Measurements from ENCODE around the gene HPGDS. TPM values are rescaled to one million over a fixed set of nuclear protein-coding genes. Genes with fewer than 3 reads are reported as not detected.

Gene HPGDS
- total and polyA plus RNA-seq, 2 experiments from 2014 or later = not detected

- TF ChIP-seq, protein P1, sequence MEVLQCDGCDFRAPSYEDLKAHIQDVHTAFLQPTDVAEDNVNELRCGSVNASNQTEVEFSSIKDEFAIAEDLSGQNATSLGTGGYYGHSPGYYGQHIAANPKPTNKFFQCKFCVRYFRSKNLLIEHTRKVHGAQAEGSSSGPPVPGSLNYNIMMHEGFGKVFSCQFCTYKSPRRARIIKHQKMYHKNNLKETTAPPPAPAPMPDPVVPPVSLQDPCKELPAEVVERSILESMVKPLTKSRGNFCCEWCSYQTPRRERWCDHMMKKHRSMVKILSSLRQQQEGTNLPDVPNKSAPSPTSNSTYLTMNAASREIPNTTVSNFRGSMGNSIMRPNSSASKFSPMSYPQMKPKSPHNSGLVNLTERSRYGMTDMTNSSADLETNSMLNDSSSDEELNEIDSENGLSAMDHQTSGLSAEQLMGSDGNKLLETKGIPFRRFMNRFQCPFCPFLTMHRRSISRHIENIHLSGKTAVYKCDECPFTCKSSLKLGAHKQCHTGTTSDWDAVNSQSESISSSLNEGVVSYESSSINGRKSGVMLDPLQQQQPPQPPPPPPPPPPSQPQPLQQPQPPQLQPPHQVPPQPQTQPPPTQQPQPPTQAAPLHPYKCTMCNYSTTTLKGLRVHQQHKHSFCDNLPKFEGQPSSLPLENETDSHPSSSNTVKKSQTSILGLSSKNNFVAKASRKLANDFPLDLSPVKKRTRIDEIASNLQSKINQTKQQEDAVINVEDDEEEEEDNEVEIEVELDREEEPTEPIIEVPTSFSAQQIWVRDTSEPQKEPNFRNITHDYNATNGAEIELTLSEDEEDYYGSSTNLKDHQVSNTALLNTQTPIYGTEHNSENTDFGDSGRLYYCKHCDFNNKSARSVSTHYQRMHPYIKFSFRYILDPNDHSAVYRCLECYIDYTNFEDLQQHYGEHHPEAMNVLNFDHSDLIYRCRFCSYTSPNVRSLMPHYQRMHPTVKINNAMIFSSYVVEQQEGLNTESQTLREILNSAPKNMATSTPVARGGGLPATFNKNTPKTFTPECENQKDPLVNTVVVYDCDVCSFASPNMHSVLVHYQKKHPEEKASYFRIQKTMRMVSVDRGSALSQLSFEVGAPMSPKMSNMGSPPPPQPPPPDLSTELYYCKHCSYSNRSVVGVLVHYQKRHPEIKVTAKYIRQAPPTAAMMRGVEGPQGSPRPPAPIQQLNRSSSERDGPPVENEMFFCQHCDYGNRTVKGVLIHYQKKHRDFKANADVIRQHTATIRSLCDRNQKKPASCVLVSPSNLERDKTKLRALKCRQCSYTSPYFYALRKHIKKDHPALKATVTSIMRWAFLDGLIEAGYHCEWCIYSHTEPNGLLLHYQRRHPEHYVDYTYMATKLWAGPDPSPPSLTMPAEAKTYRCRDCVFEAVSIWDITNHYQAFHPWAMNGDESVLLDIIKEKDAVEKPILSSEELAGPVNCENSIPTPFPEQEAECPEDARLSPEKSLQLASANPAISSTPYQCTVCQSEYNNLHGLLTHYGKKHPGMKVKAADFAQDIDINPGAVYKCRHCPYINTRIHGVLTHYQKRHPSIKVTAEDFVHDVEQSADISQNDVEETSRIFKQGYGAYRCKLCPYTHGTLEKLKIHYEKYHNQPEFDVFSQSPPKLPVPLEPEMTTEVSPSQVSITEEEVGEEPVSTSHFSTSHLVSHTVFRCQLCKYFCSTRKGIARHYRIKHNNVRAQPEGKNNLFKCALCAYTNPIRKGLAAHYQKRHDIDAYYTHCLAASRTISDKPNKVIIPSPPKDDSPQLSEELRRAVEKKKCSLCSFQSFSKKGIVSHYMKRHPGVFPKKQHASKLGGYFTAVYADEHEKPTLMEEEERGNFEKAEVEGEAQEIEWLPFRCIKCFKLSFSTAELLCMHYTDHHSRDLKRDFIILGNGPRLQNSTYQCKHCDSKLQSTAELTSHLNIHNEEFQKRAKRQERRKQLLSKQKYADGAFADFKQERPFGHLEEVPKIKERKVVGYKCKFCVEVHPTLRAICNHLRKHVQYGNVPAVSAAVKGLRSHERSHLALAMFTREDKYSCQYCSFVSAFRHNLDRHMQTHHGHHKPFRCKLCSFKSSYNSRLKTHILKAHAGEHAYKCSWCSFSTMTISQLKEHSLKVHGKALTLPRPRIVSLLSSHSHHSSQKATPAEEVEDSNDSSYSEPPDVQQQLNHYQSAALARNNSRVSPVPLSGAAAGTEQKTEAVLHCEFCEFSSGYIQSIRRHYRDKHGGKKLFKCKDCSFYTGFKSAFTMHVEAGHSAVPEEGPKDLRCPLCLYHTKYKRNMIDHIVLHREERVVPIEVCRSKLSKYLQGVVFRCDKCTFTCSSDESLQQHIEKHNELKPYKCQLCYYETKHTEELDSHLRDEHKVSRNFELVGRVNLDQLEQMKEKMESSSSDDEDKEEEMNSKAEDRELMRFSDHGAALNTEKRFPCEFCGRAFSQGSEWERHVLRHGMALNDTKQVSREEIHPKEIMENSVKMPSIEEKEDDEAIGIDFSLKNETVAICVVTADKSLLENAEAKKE (CRISPR knock-in tag; IDR thresholded peaks at IDR 0.05) = no peak
These were observed 13.8 kb upstream of the HPGDS start (continued) for GRCh38 chr4:94356444-94356843.

GRCh38 chr4:94354474-94354896, 11.8 kb upstream of the HPGDS start:
- Mint-ChIP-seq H3K27ac (no peak overlapping the region), H3K9me3 (no peaks in the 10 kb centered on the region)
- TF ChIP-seq EZH2phosphoT487 (IDR thresholded peaks at IDR 0.05; ENCODE audit: unreplicated experiment) (no peak), CREB1 (CRISPR knock-in tag; IDR thresholded peaks at IDR 0.05; ENCODE audit: low read depth) (no peak), STAT1 (IDR thresholded peaks at IDR 0.05; ENCODE audit: unreplicated experiment) (no peak), NANOG (IDR thresholded peaks at IDR 0.05; ENCODE audit: borderline replicate concordance) (no peak), ZNF331 (CRISPR knock-in tag; IDR thresholded peaks at IDR 0.05; ENCODE audit: low read depth) (no peak), JUNB (IDR thresholded peaks at IDR 0.05; ENCODE audit: unreplicated experiment) (no peak)
- TF ChIP-seq, protein P2, sequence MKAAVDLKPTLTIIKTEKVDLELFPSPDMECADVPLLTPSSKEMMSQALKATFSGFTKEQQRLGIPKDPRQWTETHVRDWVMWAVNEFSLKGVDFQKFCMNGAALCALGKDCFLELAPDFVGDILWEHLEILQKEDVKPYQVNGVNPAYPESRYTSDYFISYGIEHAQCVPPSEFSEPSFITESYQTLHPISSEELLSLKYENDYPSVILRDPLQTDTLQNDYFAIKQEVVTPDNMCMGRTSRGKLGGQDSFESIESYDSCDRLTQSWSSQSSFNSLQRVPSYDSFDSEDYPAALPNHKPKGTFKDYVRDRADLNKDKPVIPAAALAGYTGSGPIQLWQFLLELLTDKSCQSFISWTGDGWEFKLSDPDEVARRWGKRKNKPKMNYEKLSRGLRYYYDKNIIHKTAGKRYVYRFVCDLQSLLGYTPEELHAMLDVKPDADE (IDR thresholded peaks at IDR 0.05) = no peak
- TF ChIP-seq, protein P1 (CRISPR knock-in tag; IDR thresholded peaks at IDR 0.05) = no peak

More at GRCh38 chr4:94354474-94354896, 11.8 kb upstream of the HPGDS start:
- H3K4me2 ChIP-seq = no peak overlapping the region
- H3K27me3 ChIP-seq (ENCODE audit: insufficient read depth) = no peaks in the 10 kb centered on the region
- peak overlapping the region; percentile 73; the same call in 1 of the 2 replicates for H2AFZ ChIP-seq
- no peaks in the 10 kb centered on the region for H3K4me1 ChIP-seq (ENCODE audit: insufficient read depth)
- H3K4me1 Mint-ChIP-seq = peaks cover 4% of the 10 kb centered on the region
- no peak for DNase-seq (ENCODE audit: low spot score)
- H3K27me3 Mint-ChIP-seq (ENCODE audit: insufficient read depth, low read depth, poor library complexity) = no peaks in the 10 kb centered on the region
- H3K36me3 ChIP-seq (ENCODE audit: insufficient read depth) = no peaks in the 10 kb centered on the region
- H3K4me3 ChIP-seq = no peak overlapping the region
- no peaks in the 10 kb centered on the region for H3F3A ChIP-seq (replicated peaks; ENCODE audit: low read depth)
- no peaks in the 10 kb centered on the region for H3K36me3 Mint-ChIP-seq (ENCODE audit: low read depth)
- no peaks in the 10 kb centered on the region for H3K9me2 ChIP-seq (ENCODE audit: insufficient read depth)
- H3K27ac ChIP-seq (ENCODE audit: low read depth) = no peak overlapping the region
- H3K4me3 Mint-ChIP-seq = no peak overlapping the region
- no peaks in the 10 kb centered on the region for H3K79me2 ChIP-seq (replicated peaks; ENCODE audit: insufficient read depth)
- ATAC-seq = no peak
- no peaks in the 10 kb centered on the region for H4K20me1 ChIP-seq (replicated peaks; ENCODE audit: insufficient read depth)

All from GM23338 (cell line).